ENCODE results near the gene VPS45.

- TF ChIP-seq CTCF (optimal IDR thresholded peaks at IDR 0.05 in 1 of 3, IDR thresholded peaks at IDR 0.05 in 1 of 3, conservative IDR thresholded peaks at IDR 0.05 in 1 of 3; ENCODE audit: extremely low read depth in 1 of 3, insufficient read depth in 2 of 3, low read length in 3 of 3) (no peak), EZH2 (IDR thresholded peaks at IDR 0.05; ENCODE audit: low read length) (no peak)
Measured at GRCh38 chr1:150020711-150021110, 46.9 kb upstream of the VPS45 start.
